GM10248 (cell line): ENCODE data around the gene NMB.
"Not testable (repeated sequence)": the region's sequence is repeated elsewhere in the genome, so short reads cannot be mapped to it uniquely, and the experiment has no call there.

Experiments
- CTCF ChIA-PET: fragments of 300-600 bp; sonication (Branson Sonifier 250); formaldehyde crosslinking; extraction: SDS; loops from one replicate; lab custom pipeline; 2021; ENCODE audit warnings: antibody characterized with exemption; lab: Yijun Ruan, JAX
- POLR2A ChIA-PET: fragments of 350-650 bp; sonication (Branson Sonifier 250); formaldehyde crosslinking; extraction: SDS; loops from one replicate; lab custom pipeline; 2020; ENCODE audit warnings: antibody characterized with exemption; lab: Yijun Ruan, JAX
- DNase-seq: peaks from one replicate; pipeline ENCODE4 v3.0.0; 2012; ENCODE audit errors: extremely low spot score
- CTCF ChIP-seq: IDR thresholded peaks from 2 replicates; pipeline ENCODE4 v1.5.1; 2012; ENCODE audit warnings: mild to moderate bottlenecking, low read depth; ENCODE audit errors: extremely low read depth, missing control alignments, control extremely low read depth

The NMB gene

DNA sequence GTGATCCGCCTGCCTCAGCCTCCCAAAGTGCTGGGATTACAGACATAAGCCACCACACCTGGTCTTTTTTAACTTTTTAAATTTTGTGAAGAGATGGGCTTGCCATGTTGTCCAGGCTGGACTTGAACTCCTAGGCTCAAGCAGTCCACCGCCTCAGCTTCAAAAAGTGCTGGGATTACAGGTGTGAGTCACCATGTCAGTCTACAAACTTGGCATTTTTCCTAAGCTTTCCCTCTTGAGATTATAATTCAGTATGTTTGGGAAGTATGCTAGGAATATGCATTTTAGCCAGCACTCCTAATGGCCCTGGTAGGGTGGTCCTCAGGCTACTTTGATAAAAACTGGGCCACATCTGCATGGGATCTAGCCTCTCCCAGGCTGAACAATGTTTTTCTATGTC, 8.3 kb downstream of the NMB start:
- ChIA-PET CTCF (interaction anchor here (1.1 to 2.8 kb wide), 4 partner anchors 9 to 278 kb away, joined by 3 to 7 read pairs (median 6); partner anchors contain the start of gene NMB), POLR2A (interaction anchor here (0.7 kb wide), 1 partner anchor 26 kb away, joined by 3 read pairs; no protein-coding TSS in a partner anchor)
- no peak for TF ChIP-seq CTCF
- no peak for DNase-seq

DNA sequence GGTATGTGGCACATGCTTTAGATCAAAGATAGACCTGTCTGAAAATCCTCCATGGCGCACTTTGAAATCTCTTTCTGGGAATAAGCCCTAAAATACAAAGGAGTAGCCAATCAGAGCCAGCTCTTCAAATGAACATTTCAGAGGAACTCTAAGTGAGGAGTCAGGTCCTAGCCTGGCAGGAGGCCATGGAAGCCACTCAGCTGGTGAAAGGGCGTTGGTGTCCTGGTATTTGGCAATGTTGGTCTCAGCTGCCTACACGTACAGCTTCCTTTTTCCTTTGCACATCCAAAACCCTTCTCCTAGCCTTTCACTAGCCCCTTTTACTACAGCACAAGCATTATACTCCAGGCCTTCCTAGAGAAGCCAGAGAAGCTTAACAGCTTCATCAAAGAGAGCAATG, 9.5 kb downstream of the NMB start:
- CTCF ChIA-PET: interaction anchor here (0.9 to 2.8 kb wide), 5 partner anchors 10 to 280 kb away, joined by 3 to 7 read pairs (median 5); partner anchors contain the start of gene NMB

DNA sequence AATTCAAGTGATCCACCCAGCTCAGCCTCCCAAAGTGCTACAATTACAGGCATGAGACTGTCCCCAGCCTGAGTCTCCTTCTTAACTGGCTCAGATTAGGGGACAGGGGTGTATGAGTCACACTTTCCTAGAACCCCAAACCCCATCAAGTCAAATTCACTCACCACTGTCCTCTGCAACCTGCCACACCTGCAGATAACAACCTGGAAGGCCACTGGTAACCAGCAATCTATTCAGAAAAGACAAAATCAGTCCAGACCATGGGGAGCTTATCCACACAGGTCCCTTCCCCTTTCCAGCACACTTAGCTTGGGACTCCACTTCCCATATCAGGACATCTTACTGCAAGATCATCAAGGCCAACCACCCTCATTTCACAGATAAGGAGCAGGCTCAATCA, 10.3 kb downstream of the NMB start:
- TF ChIP-seq CTCF: no peak
- CTCF ChIA-PET: interaction anchor here (0.9 to 2.8 kb wide), 4 partner anchors 8 to 175 kb away, joined by 3 to 7 read pairs (median 4); no protein-coding TSS in a partner anchor
- no peak for DNase-seq
- POLR2A ChIA-PET: no interaction called here

More for the DNA sequence above, 9.5 kb downstream of the NMB start:
- DNase-seq: no peak
- POLR2A ChIA-PET: interaction anchor here (0.6 kb wide), 1 partner anchor 27 kb away, joined by 3 read pairs; no protein-coding TSS in a partner anchor
- no peak for TF ChIP-seq CTCF

- POLR2A ChIA-PET: no interaction called here
- DNase-seq: no peak
- TF ChIP-seq CTCF: no peak
- CTCF ChIA-PET: no interaction called here
These were observed 12.0 kb downstream of the NMB start for GRCh38 chr15:84645997-84646396.

DNA sequence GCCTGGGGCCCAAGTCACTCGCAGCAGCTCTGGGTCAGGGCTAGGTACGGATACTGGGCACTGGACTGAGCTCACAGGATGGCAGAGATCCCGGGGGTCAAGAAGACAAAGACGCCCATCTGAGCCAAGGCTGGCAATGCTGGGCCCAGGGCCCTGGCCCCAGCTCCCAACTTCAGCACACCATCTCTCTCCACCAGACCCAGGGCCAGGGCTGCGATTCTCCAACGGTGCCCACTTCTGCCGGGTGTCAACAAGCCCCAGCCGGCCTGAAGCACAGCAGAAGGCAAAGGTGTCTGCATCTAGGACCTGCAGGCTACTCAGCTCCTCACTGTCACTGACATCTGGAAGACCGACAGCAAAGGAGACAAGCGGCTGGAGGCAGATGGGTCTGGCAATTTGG, 12.5 kb downstream of the NMB start:
- ChIA-PET CTCF (no interaction called here), POLR2A (no interaction called here)
- no peak for TF ChIP-seq CTCF
- DNase-seq: no peak

DNA sequence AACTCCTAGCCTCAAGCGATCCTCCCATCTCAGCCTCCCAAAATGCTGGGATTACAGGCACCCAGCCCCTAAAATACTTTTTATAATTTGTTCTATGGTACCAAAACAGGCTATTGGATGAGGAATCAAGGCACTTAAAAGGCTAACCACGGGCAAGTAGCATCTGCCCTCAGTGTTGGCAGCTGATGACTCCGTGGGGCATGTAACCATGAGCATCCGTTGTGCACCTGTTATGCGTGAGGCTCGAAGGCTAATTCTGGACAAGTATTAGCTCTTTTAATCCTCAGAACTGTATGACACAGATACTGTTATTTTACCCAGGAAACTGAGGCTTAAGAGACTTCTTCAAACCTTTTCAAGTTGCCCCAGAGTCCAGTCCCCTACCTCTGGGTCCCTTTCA, 14.2 kb downstream of the NMB start:
- no peak for TF ChIP-seq CTCF
- no peak for DNase-seq
- ChIA-PET POLR2A (no interaction called here), CTCF (interaction anchor here (1.2 to 1.4 kb wide), 3 partner anchors 10 to 221 kb away, joined by 3 to 4 read pairs (median 4); partner anchors contain the start of gene WDR73)

GRCh38 chr15:84642640-84643039, 15.4 kb downstream of the NMB start:
- ChIA-PET CTCF (interaction anchor here (1.4 kb wide), 1 partner anchor 11 kb away, joined by 4 read pairs; the partner anchor contains the start of gene WDR73), POLR2A (interaction anchor here (0.7 kb wide), 1 partner anchor 91 kb away, joined by 3 read pairs; no protein-coding TSS in a partner anchor)
- not testable (repeated sequence) for DNase-seq

GRCh38 chr15:84641871-84642270, 16.1 kb downstream of the NMB start:
- CTCF ChIA-PET, DNase-seq: not testable (repeated sequence)
- POLR2A ChIA-PET: interaction anchor here (0.7 kb wide), 1 partner anchor 91 kb away, joined by 3 read pairs; no protein-coding TSS in a partner anchor
